Left lung (tissue), 10 donors: ENCODE results near the gene PAPLN. TPM values are rescaled to one million over a fixed set of nuclear protein-coding genes. Genes with fewer than 3 reads are reported as not detected.

Source experiments
- ATAC-seq: fragments of 200-7000 bp; cut with Tn5 transposase; one replicate; pipeline ENCODE4 v1.9.1; 2020; ENCODE audit warnings: moderate library complexity
- DNase-seq, 4 donors: peaks; one replicate each; pipeline ENCODE4 v3.0.0-alpha.2; 2013 to 2020
- H3K27ac ChIP-seq, 2 donors: fragments of 200-600 bp; sonication (generic) in 1 of 2; one replicate each; pipeline versions ENCODE4 v1.5.0 to v1.8.0; 2020 to 2021
- H3K27me3 ChIP-seq, 2 donors: fragments of 200-600 bp; sonication (generic) in 1 of 2; one replicate each; pipeline versions ENCODE4 v1.5.0 to v1.8.0; 2020 to 2021
- H3K36me3 ChIP-seq, 2 donors: fragments of 200-600 bp; sonication (generic) in 1 of 2; one replicate each; pipeline versions ENCODE4 v1.5.0 to v1.8.0; 2020 to 2021
- H3K4me1 ChIP-seq, 2 donors: fragments of 200-600 bp; one replicate each; pipeline ENCODE4 v1.8.0; 2021
- H3K4me3 ChIP-seq, 2 donors: fragments of 200-600 bp; sonication (generic) in 1 of 2; one replicate each; pipeline versions ENCODE4 v1.5.0 to v1.8.0; 2020 to 2021; ENCODE audit warnings: mild to moderate bottlenecking in 1 of 2
- H3K9me3 ChIP-seq, 2 donors: fragments of 200-600 bp; sonication (generic) in 1 of 2; one replicate each; pipeline versions ENCODE4 v1.5.0 to v1.8.0; 2020 to 2021
- intact Hi-C, 2 donors: fragments of 100-400 bp; cut with DNase I; formaldehyde crosslinking; loops; one replicate each; pipeline versions ENCODE4 v1.11.2 to v1.14.2; 2022
- polyA plus RNA-seq, 6 donors: library from polyadenylated mRNA; unstranded; fragments of 120-200 nt; gene quantifications; one replicate each; pipeline ENCODE4 v1.2.1, GENCODE V29; 2013; ENCODE audit not compliant: insufficient read length in 6 of 6
- total RNA-seq, 2 donors: library from RNA; stranded (reverse); fragmentation: NEBNext Ultra II Directional; extraction: Animal tissue kit (Norgen Biotek cat#: 25700); gene quantifications; one replicate each; pipeline ENCODE4 v1.2.1, GENCODE V29; 2021
- TF ChIP-seq, protein P1 (sequence below), 2 donors: fragments of 200-600 bp; sonication (generic) in 1 of 2; IDR thresholded peaks; one replicate each; pipeline versions ENCODE4 v1.5.0 to v1.8.0; 2021; ENCODE audit warnings: antibody characterized with exemption in 2 of 2
- donor health status: DM: no; HTN: yes; CAD: no.
- donor health status: DM: no; HTN: no; CAD: no.

The PAPLN gene
- total and polyA plus RNA-seq, 8 donors, result 7.9 to 21.0 (median 10.6) TPM

DNA sequence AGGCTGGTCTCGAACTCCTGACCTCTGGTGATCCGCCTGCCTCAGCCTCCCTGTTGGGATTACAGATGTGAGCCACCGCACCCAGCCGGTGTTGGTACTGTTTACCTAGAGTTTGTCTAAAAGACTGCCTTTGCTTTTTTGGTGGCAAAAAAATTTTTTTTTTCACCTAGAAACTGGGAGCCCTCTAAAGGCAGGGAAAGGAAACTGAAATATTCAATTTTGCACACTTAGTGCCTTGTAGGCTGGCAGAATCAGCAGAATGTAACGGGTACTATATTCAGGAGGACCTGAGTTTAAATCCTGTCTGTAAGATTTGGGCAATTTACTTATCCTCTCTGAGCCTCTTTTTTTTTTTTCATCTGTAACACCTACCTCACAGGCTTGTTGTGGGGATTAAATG, 43.6 kb downstream of the PAPLN start:
- H3K36me3 ChIP-seq, result peaks cover 0 to 100% of the 10 kb centered on the region in 2 donors
- intact Hi-C loops, result no loop called here

DNA sequence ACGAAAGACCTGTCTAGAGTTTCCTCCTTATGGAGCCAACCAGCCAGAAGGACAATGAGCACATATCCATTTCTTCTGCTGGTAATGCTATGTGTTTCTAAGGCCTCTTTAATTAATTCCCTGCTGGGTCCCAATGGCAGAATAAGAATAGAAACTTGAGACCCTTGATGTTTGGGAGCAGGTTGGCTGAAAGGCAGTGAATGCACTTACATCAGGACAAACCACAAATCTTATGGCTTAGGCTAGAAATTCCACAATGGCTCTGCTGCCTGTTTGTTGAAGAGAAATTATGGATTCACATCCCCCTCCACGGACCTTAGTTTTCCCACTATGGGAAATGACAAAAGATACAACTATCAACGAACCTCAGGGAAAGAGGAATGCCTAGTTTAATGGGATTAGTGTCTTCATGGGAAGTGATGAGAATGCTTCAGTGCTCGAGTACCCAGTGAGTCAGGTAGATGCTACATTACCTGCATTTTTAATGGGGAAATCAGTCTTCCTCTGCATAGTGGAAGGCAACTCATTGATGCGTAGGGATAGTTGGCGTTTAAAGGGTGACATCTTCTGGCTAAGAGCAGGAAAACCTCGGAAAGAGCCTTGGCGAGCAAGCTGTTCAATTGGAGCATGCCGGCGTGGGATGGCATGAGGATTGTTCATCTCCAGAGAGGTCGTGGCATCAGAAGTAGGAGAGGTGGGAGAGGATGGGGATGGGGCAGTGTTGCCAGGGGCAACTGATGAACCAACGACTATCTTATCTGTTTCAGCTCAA, 46.5 kb downstream of the PAPLN start:
- peak in 1 of 4 donors; percentile 19 for DNase-seq
- H3K36me3 ChIP-seq, result peaks cover 0 to 96% of the 10 kb centered on the region in 2 donors
- no peak overlapping the region for H3K27ac ChIP-seq
- intact Hi-C loops, result no loop called here
- no peak overlapping the region for H3K4me3 ChIP-seq
- no peaks in the 10 kb centered on the region for H3K9me3 ChIP-seq
- TF ChIP-seq, protein P1, sequence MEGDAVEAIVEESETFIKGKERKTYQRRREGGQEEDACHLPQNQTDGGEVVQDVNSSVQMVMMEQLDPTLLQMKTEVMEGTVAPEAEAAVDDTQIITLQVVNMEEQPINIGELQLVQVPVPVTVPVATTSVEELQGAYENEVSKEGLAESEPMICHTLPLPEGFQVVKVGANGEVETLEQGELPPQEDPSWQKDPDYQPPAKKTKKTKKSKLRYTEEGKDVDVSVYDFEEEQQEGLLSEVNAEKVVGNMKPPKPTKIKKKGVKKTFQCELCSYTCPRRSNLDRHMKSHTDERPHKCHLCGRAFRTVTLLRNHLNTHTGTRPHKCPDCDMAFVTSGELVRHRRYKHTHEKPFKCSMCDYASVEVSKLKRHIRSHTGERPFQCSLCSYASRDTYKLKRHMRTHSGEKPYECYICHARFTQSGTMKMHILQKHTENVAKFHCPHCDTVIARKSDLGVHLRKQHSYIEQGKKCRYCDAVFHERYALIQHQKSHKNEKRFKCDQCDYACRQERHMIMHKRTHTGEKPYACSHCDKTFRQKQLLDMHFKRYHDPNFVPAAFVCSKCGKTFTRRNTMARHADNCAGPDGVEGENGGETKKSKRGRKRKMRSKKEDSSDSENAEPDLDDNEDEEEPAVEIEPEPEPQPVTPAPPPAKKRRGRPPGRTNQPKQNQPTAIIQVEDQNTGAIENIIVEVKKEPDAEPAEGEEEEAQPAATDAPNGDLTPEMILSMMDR (IDR thresholded peaks at IDR 0.05), result no peak
- H3K4me1 ChIP-seq, result no peaks in the 10 kb centered on the region
- no peaks in the 10 kb centered on the region for H3K27me3 ChIP-seq
- ATAC-seq, result no peak

More for the DNA sequence above, 43.6 kb downstream of the PAPLN start:
- ATAC-seq, result no peak
- no peak overlapping the region for H3K4me3 ChIP-seq
- H3K9me3 ChIP-seq, result no peaks in the 10 kb centered on the region
- no peaks in the 10 kb centered on the region for H3K27me3 ChIP-seq
- no peaks in the 10 kb centered on the region for H3K4me1 ChIP-seq
- no peak for DNase-seq
- TF ChIP-seq, protein P1 (IDR thresholded peaks at IDR 0.05), result no peak
- H3K27ac ChIP-seq, result no peak overlapping the region

GRCh38 chr14:73285979-73286378, 48.7 kb downstream of the PAPLN start:
- Histone ChIP-seq H3K27me3 (no peaks in the 10 kb centered on the region), H3K4me1 (no peaks in the 10 kb centered on the region), H3K9me3 (no peaks in the 10 kb centered on the region), H3K36me3 (peaks cover 0 to 84% of the 10 kb centered on the region in 2 donors), H3K4me3 (no peak overlapping the region), H3K27ac (no peak overlapping the region)
- TF ChIP-seq, protein P1 (IDR thresholded peaks at IDR 0.05), result no peak
- intact Hi-C loops, result no loop called here
- ATAC-seq (no peak), DNase-seq (no peak)

DNA sequence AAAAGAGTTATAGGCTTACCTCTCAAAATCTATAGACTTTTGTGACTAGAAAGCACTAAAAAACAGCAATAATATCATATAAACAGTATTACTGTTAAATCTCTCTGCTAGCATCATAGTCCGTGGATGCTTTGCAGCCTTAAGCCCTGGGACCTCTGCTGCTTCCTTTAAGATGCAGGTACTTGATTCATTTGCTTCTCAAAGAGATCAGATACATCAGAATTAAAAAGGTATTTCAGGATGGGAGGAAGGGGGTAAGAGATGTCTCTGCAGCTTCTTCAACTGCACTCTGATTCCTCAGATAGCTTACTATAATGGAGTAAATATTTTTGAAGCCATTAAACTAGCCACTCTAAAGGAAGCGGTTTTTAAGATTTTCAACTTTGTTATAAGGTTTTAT, 49.3 kb downstream of the PAPLN start:
- no peaks in the 10 kb centered on the region for H3K27me3 ChIP-seq
- no peak for DNase-seq
- TF ChIP-seq, protein P1 (IDR thresholded peaks at IDR 0.05), result no peak
- H3K4me3 ChIP-seq, result no peak overlapping the region
- no peak overlapping the region for H3K27ac ChIP-seq
- intact Hi-C loops, result no loop called here
- peaks cover 0 to 84% of the 10 kb centered on the region in 2 donors for H3K36me3 ChIP-seq
- no peaks in the 10 kb centered on the region for H3K9me3 ChIP-seq
- ATAC-seq, result no peak
- no peaks in the 10 kb centered on the region for H3K4me1 ChIP-seq

- H3K27me3 ChIP-seq, result no peaks in the 10 kb centered on the region
- DNase-seq, result no peak
- H3K9me3 ChIP-seq, result no peaks in the 10 kb centered on the region
- no peak overlapping the region for H3K27ac ChIP-seq
- no peak overlapping the region for H3K4me3 ChIP-seq
- TF ChIP-seq, protein P1 (IDR thresholded peaks at IDR 0.05), result no peak
- H3K36me3 ChIP-seq, result peaks cover 0 to 84% of the 10 kb centered on the region in 2 donors
- ATAC-seq, result peak; percentile 39
- intact Hi-C loops, result no loop called here
- no peaks in the 10 kb centered on the region for H3K4me1 ChIP-seq
Measured at GRCh38 chr14:73287071-73287470, 49.8 kb downstream of the PAPLN start.
